Activated T-helper 9 cell treated with anti-CD3 and anti-CD28 coated beads, Interleukin-2, amount 50 U/mL, for 16 hours (primary cell): ENCODE measurements around the gene GAS5.
"Not testable (repeated sequence)": the region's sequence is repeated elsewhere in the genome, so short reads cannot be mapped to it uniquely, and the experiment has no call there.

Experiments
- DNase-seq: peaks from one replicate; pipeline ENCODE4 v3.0.0-alpha.2; 2020; ENCODE audit warnings: low read depth

Gene GAS5

GRCh38 chr1:173867753-173868265 is at the start of gene GAS5:
Gene GAS5 (minus strand): TSS chr1:173867989.
- peak; percentile 99 for DNase-seq

GRCh38 chr1:173917149-173917548 is 49.4 kb upstream of the GAS5 start, which contains the start of gene SERPINC1:
Gene SERPINC1 (minus strand): TSS chr1:173917327. CDS start chr1:173917259, 68 bp downstream.
- no peak for DNase-seq

- no peak for DNase-seq
Measured at GRCh38 chr1:173916667-173917066, 48.9 kb upstream of the GAS5 start.

- DNase-seq, result no peak
Measured at GRCh38 chr1:173915596-173915995, 47.8 kb upstream of the GAS5 start.

- DNase-seq, result no peak
Measured at GRCh38 chr1:173914366-173914871, 46.6 kb upstream of the GAS5 start.

- DNase-seq, result no peak
Measured at GRCh38 chr1:173913111-173913510, 45.3 kb upstream of the GAS5 start.

- DNase-seq, result no peak
Measured at GRCh38 chr1:173903827-173904531, 36.2 kb upstream of the GAS5 start.

- DNase-seq, result no peak
Measured at GRCh38 chr1:173900992-173901391, 33.2 kb upstream of the GAS5 start.

GRCh38 chr1:173900427-173900826 is 32.6 kb upstream of the GAS5 start:
- DNase-seq, result no peak

GRCh38 chr1:173894189-173894588 is 26.4 kb upstream of the GAS5 start:
- no peak for DNase-seq

GRCh38 chr1:173893611-173894010 is 25.8 kb upstream of the GAS5 start:
- no peak for DNase-seq

GRCh38 chr1:173889885-173890284 is 22.1 kb upstream of the GAS5 start:
- no peak for DNase-seq

- DNase-seq, result no peak
Measured at GRCh38 chr1:173888749-173889148, 21.0 kb upstream of the GAS5 start.

- DNase-seq, result no peak
Measured at GRCh38 chr1:173887627-173888026, 19.8 kb upstream of the GAS5 start.

- DNase-seq, result no peak
Measured at GRCh38 chr1:173886746-173887611, 19.2 kb upstream of the GAS5 start.

GRCh38 chr1:173884701-173885100 is 16.9 kb upstream of the GAS5 start:
- DNase-seq, result no peak

GRCh38 chr1:173881117-173881516 is 13.3 kb upstream of the GAS5 start:
- not testable (repeated sequence) for DNase-seq

GRCh38 chr1:173878251-173878650 is 10.5 kb upstream of the GAS5 start:
- DNase-seq, result no peak

GRCh38 chr1:173876732-173877131 is 8.9 kb upstream of the GAS5 start:
- DNase-seq, result no peak

- no peak for DNase-seq
Measured at GRCh38 chr1:173871500-173871899, 3.7 kb upstream of the GAS5 start.

GRCh38 chr1:173871091-173871490 is 3.3 kb upstream of the GAS5 start:
- DNase-seq, result no peak

- DNase-seq, result no peak
Measured at GRCh38 chr1:173870252-173871075, 2.7 kb upstream of the GAS5 start.
